SU-DHL-6 (cell line): Measurements from ENCODE around the gene TMPRSS13.

Source experiments
- CTCF ChIP-seq: fragments of 200-600 bp; sonication (generic); IDR thresholded peaks from one replicate; pipeline ENCODE4 v1.5.1; 2017; ENCODE audit warnings: antibody characterized with exemption, mild to moderate bottlenecking, low read length, moderate library complexity; ENCODE audit not compliant: insufficient read depth, poor library complexity, severe bottlenecking
- EZH2phosphoT487 ChIP-seq: fragments of 200-600 bp; sonication (generic), shearing (Covaris generic); conservative IDR thresholded peaks from 2 replicates; pipeline ENCODE4 v1.6.1; 2018; ENCODE audit warnings: mild to moderate bottlenecking, antibody characterized with exemption, low read length, moderate library complexity, mixed read lengths

- TF ChIP-seq CTCF (no peak), EZH2phosphoT487 (no peak)
These were observed 7.8 kb upstream of the TMPRSS13 start for GRCh38 chr11:117936973-117937372.
